HG03159 (cell line): Measurements from ENCODE around the gene BET1.

ENCODE experiments used
- ATAC-seq: cut with Tn5 transposase; IDR thresholded peaks from one replicate; pipeline ENCODE4 v1.9.1; 2021; ENCODE audit warnings: mild to moderate bottlenecking, moderate library complexity; ENCODE audit not compliant: unreplicated experiment

Gene BET1

DNA sequence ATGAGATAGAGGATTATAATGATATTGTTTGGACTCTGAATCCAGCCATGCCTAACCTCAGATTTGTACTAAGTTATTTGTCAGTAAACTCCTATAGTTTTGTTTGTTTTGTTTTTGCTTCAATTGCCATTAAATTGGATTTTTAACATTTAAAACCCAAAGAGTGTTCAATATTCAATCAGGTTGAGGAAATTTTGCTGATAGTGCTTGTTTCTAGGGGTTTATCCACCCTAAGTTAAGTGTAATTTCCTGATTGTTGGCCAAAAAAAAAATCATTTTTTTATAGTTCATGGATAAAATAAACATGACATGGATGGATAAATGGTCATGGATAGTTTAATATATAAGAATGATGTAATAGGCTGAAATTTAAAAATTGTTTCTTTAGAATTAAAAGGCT lies 11.4 kb upstream of the BET1 start:
- ATAC-seq = no peak

DNA sequence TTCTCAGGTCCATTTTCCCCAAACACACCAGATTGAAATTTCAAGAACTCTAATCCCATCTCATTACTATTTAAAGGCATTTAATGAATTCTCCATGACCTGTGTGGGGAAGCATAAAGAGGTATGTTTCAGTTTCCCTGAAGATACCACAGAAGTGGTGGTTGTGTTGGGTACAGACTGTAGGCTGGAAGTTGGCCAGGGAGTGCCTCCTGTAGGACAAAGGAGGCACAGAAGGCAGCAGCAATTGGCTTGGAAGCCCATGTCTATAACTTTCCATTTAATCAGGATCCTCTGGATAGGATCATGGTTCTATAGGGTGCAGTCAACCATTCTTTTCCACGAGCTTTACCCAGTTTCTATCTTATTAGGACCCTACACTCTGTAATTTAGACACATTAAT lies 8.6 kb upstream of the BET1 start:
- ATAC-seq = no peak

DNA sequence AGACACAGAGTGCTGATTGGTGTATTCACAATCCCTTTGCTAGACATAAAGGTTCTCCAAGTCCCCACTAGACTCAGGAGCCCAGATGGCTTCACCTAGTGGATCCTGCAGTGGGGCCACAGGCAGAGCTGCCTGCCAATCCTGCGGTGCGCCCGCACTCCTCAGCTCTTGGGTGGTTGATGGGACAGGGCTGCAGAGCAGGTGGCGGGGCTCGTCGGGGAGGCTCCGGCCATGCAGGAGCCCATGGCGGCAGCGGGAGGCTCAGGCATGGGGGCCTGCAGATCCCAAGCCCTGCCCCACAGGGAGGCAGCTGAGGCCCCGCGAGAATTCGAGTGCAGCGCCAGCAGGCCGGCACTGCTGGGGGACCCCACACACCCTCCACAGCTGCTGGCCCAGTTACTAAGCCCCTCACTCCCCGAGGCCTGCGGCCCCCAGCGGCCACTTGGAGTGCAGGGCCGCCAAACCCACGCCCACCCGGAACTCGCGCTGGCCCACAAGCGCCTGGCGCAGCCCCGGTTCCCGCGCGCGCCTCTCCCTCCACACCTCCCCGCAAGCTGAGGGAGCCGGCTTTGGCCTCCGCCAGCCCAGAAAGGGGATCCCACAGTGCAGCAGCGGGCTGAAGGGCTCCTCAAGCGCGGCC lies 7.7 kb upstream of the BET1 start:
- no peak for ATAC-seq

DNA sequence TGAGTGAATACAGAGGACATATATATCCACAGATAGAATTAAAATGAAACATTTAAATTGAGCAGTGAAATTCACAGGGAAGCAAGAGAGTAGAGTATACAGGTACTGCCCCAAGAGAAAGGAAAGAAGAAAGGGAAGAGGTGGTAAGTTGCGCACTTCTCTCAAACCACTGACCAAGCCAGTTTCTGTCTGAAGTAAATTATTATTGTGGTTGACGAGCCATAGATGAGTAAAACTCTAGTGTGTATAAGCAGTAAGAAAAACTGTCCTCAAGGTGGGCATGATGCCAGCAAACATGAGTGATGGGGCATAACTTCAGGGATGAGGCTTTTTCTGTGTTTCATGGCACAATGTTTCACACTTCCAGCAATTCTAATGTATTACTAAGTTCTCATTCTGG lies 4.4 kb upstream of the BET1 start:
- ATAC-seq = no peak

DNA sequence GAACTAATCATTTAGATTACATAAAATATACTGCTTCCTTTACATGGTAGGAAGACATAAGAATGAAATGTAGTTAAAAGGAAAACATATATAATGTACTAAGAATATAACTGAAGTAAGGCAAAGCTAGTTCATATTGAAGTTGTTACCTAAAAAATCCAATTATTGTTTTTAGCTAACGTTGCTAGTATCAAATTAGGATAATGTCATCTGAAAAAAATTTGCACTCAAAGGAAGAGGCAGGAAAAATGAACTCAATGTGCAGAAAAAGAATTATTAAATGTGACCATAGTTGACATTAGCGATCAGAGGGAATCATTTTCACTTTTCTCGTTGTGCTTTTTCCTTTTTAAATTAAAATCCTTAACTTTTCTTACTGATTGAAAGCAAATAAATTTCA lies 1.6 kb upstream of the BET1 start:
- no peak for ATAC-seq

DNA sequence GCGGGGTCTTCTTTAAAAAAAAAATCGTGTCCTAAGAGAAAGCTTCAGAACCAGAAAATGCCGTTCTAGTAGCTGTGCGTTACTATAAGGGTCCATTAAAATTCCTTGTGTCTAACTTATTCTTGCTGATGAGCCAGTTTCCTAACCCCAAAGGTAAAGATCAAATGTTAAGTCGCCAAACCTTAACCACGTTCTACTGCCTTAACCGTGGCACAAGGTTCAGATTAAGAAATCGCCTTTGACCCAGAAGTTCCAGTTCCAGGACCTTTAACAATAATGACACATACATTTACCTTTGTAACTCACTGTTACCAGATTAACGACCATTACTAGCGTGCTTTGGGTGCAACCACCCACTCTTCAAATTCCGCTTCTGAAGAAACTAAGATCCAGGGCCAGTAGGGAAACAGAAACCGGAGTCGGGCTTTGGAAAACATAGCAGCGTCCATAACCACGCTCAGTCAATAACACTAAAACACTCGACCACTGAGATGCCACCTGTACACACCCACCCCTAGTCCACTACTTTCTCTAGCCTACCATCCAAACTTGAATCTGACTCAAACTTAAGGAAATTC lies 620 bp downstream of the BET1 start:
- ATAC-seq = peak; percentile 35

DNA sequence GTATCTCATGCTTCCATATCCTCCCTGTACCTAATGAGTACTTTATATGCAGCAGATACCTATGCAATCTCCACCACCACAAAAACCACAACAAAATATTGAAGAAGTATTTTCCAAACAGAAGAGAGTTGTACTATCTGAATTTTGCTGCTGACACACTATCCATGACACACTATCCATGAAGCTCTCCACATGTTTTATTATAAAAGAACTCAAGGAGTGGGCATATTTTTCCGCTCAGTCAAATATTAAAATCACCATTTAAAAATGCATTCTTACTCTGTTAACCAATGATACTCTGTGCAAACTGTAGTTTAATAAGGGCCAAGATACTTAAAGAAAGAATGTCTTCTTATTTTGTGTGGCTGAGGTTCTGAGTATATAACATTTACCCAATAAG lies 2.8 kb downstream of the BET1 start:
- no peak for ATAC-seq

DNA sequence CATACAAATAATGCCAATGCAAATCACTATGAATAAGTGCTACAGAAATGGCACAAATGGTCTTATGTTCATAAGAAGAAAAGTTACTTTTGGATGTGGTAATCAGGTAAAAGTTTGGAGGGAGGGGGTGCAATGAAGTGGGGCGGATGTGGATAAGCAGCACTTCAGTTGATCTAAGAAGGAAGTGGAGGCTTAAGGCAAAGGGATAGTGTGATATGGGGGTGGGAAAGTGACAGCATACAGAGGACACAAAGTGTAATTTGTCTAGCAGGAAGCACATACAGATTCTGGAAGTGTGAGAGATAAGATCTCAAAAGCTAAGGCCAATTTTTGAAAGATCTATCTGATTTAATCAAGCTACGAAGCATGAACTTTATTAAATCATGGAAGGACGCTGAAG lies 6.3 kb downstream of the BET1 start:
- no peak for ATAC-seq

DNA sequence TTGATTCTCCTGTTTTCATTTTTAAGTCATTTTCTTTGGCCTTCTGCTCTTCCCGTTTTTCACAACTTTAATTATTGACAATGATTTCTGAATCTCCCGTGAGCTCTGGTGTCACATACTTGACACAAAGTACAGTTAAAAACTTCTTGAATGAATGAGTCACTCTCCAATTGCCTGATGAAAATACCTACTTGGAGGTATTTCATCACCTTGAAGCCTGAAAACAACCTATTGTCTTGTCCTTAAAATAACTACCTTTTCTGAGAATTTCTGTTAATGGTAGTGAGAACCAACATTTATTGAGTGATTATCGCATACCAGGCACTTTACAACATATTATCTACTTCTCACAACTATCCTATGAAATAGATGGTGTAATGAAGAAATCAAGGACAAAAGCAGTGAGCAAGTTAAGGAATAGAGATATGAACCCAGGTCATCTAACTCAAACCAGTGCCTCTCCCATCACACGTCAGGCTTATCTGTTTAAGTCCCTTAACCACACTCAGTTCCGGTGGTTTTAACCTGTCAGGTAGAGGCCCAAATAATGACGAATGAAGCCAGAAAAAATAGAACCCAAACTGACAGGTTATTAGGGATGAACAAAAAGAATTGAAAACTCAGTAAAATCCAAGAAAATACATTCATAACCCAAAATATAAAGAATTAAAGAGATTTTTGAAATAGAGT lies 11.6 kb downstream of the BET1 start:
- ATAC-seq = no peak

DNA sequence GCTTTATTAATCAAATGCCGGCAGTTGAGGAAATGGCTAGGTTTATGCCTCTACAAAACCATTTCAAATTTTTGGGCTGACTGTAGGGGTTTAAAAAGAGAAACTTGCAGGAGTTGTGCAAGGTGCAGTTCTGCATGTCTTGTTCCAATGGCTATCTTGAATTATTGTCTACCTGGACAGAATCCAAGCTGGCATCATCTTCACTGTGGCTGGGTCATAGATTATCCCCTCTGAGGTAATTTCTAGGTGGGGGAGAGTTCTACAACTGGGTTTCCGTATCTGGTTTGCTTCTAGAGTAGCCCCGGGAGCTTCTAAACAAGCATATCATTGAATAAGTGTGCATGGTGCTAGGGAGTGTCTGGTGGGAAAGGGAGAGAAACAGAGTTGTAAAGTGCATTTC lies 16.9 kb downstream of the BET1 start:
- ATAC-seq = no peak

DNA sequence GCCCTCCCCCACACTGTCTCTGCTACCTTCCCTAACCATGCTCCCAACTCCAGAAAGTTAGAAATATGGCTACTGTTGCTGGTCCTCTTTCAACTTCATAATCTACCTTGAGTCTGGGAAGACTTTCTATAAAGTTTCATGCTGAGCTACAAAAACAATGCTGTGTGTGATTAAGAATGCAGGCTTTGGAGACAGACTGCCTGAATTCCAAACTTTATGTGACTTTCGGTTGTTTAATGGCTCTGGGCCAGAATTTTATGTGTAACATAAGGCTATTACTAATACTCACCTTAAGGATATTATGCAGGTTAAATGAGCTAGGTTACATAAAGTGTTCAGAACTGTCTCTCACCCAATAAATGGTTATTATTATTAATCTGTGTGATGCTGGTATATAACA lies 19.1 kb downstream of the BET1 start:
- ATAC-seq = no peak

DNA sequence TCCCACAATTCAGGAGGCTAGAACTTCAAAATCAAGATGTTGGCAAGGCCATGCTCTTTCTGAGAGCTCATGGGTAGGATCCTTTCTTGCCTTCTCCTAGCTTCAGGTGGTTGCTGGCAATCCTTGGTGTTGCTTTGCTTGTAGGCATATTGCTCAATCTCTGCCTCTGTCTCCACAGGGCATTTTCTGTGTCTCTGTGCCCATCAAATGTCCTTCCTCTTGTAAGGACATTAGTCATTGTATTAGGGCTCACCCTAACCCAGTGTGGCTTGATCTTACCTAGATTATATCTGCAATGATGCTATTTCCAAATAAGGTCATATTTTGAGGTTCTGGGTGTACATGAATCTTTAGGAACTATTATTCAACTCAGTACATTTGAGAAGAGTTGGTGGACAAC lies 20.1 kb downstream of the BET1 start:
- ATAC-seq = no peak

DNA sequence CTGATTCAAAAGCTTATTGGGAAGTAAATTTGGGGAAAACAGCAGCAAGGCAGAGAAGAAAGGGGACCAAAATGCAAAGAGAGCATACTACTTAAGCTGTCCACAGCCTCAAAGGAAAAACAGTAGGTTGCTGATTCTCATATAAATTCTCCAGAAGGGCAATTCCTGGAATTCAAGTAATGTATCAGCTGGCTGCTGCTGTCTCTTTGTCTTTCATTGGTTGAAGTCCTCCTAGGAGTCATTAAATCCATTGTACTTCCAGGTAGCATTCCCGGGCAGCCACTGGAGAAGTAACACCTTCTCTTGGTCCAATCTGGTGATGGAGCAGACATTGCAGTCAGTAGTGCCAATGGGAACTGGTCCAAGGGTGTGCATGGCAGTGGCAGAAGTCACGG lies 22.7 kb downstream of the BET1 start:
- no peak for ATAC-seq

DNA sequence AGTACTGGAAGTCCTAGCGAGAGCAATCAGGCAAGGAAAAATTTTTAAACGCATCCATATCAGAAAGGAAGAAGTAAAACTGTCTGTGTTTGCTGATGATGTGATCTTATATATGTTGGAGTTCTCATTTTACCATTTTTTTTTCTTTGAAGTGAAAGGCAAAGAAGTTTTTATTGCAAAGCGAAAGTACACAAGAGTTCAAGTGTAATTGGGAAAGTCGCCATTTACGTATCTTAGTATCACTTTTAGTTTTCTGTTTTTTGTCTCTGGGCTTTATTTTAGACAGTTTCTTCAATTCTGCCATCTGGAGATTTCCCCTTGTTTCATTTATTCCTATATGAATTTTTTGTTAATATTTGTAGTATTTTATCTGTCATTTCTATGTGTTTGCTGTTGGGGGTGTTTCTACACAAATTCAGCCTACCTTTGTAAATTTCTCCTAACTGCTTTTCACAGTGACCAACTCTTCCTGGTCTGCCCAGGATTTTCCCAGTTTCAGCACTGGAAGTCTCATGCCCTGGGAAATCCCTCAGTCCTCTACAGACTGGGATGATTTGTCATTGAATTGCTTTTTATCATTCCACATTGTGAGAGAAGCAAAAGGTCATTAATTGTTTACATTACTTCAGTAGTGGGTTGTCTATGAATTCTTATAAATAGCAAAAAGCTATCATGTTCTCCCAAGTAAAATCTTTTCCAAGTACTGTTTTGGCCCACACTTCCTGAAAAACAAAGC lies 23.2 kb downstream of the BET1 start:
- ATAC-seq = no peak

DNA sequence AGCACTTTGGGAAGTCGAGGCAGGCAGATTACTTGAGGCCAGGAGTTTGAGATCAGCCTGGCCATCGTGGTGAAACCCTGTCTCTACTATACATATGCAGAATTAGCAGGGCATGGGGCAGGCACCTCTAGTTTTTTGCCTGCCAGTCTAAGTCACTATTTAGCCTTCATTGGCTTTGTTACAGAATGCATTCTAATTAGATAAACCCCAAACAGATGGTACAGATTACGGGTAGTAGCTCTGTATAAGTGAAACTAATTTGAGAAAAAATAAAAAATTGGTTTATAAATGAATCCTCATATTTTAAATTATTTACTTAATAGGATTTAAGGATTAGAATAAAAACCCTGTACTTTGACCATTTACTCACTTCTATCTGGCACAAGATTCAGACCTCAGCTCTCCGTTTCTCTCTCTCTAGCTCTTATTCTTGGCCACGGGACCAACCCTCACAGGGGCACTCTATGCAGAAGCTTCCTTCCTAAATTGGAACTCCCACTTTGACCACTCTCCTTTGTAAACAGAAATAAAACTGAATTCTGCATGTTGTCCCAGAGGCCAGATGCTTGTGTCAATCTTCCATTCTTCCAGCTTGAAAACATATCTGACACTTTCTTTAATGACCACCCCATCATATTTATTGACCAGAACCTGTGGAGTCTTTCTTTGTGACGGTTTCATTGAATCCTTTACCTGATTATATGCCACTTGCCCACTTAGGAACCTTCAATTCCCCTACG lies 26.8 kb downstream of the BET1 start:
- ATAC-seq = no peak

DNA sequence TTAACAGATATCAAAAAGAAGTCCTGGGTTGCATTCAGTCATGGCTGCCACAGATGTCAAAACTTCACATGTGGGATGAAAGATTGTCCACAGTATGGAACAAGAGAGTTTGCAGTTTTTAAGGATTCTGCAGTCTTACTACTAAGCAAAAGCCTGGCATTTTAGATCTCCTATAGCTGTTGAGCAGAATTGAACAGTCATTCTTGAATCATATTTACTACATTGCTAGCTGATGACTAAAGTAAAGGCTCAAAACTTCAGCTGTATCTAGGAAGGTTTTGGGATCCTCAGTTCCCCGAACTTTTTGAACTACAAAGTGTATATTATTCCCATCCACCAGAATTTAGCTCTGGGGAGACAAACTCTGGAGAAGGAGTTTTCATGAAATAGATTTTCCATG lies 31.0 kb downstream of the BET1 start:
- no peak for ATAC-seq

DNA sequence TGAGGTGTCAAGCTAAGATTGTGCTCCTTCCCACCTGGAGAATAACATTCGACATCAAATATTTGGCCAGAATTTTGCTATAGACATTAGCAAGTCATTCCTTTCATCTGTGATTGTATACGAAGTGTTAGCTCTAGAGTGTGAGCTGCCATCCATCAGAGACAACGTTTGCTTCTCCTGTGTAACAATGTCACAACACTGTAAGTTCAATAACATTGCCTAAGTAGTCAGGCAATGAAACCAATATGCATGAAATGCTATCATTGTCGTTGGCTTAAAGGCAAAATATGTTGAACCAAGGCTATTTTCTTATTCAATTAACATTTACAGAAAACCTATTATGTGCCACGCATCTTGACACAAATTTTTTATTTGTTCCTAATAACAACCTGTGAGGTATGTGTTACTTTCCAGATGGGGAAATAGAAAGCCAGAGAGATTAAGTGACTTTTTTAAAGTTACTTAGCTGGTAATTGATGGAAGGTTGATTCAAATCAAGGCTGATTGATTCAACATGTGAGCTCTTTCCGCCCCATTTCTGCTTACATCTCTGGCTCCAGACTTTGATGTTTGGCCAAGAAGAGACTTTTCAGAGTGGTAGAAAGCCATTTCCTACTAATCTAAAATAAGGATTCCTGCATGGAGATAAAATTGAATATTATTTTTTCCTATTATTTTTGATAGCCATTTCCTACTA lies 32.0 kb downstream of the BET1 start:
- no peak for ATAC-seq

DNA sequence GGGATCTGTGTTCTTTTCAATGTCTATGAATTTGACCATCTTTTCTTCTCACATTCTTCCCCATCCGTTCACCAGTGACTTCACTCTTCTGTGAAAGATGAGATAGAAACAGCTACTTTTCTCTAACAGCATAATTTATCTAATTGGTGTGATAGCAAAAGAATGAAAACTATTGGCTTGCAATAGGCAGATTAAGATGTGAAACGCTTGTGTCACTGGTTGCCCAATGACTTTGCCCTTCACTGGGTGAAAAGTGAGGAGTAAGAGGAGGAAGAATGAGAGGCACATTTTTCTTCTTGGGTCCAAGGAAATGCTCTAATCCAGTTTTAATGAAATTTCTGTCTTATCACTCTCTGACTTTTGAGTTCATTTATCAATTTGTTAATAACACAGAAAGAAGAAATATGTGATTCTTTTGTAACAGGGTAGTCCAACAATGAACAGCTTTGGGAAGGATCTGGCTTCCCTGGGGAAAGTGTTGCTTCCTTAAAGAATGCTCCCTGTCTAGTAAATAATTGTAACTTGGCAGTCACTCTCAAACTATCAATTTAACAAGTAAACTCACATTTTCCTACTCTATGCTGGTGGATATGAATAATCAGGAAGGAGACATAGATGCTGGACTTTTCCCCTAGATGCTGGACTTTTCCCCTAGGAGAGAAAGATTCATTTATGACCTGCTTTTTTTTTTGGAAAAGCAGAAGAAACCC lies 35.1 kb downstream of the BET1 start:
- ATAC-seq = no peak

DNA sequence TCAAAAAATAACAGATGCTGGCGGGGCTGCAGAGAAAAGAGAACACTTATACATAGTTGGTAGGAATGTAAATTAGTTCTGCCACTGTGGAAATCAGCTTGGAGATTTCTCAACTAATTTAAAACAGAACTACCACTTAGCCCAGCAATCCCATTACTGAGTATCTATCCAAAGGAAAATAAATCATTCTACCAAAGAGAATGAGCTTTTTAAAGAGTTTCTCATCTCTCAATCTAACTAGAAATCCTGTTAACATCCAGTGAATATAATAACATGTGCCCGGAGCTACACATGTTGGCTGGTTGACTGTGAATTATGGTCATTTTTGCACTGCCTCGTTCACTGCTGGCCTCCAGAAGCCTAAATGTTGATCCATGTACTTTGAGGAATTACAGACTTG lies 39.3 kb downstream of the BET1 start:
- no peak for ATAC-seq

DNA sequence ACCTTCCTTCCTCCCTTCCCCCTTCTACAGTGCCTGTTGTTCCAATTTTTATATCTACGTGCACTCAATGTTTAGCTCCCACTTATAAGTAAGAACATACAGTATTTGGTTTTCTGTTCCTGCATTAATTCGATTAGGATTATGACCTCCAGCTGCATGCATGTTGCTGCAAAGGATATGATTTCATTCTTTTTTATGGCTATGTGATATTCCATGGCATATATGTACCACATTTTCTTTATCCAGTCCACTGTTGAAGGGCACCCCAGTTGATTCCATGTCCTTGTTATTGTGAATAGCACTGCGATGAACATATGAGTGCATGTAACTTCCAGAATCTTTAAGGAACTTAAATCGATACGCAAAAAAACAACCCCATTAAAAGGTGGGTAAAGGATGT lies 39.9 kb downstream of the BET1 start:
- ATAC-seq = no peak
